GM10248 (cell line): ENCODE results near the gene HMGCS1.
"Not testable (repeated sequence)": the region's sequence is repeated elsewhere in the genome, so short reads cannot be mapped to it uniquely, and the experiment has no call there.

Source experiments
- CTCF ChIA-PET: fragments of 300-600 bp; sonication (Branson Sonifier 250); formaldehyde crosslinking; extraction: SDS; loops from one replicate; lab custom pipeline; 2021; ENCODE audit warnings: antibody characterized with exemption; lab: Yijun Ruan, JAX
- POLR2A ChIA-PET: fragments of 350-650 bp; sonication (Branson Sonifier 250); formaldehyde crosslinking; extraction: SDS; loops from one replicate; lab custom pipeline; 2020; ENCODE audit warnings: antibody characterized with exemption; lab: Yijun Ruan, JAX
- DNase-seq: peaks from one replicate; pipeline ENCODE4 v3.0.0; 2012; ENCODE audit errors: extremely low spot score
- TF ChIP-seq, protein P1 (sequence below): IDR thresholded peaks from 2 replicates; pipeline ENCODE4 v1.5.1; 2012; ENCODE audit warnings: mild to moderate bottlenecking, low read depth; ENCODE audit errors: extremely low read depth, missing control alignments, control extremely low read depth

HMGCS1 gene

GRCh38 chr5:43274435-43275114 lies 38.6 kb downstream of the HMGCS1 start:
- ChIA-PET CTCF (no interaction called here), POLR2A (no interaction called here)
- TF ChIP-seq, protein P1, sequence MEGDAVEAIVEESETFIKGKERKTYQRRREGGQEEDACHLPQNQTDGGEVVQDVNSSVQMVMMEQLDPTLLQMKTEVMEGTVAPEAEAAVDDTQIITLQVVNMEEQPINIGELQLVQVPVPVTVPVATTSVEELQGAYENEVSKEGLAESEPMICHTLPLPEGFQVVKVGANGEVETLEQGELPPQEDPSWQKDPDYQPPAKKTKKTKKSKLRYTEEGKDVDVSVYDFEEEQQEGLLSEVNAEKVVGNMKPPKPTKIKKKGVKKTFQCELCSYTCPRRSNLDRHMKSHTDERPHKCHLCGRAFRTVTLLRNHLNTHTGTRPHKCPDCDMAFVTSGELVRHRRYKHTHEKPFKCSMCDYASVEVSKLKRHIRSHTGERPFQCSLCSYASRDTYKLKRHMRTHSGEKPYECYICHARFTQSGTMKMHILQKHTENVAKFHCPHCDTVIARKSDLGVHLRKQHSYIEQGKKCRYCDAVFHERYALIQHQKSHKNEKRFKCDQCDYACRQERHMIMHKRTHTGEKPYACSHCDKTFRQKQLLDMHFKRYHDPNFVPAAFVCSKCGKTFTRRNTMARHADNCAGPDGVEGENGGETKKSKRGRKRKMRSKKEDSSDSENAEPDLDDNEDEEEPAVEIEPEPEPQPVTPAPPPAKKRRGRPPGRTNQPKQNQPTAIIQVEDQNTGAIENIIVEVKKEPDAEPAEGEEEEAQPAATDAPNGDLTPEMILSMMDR: no peak
- DNase-seq: no peak

GRCh38 chr5:43273552-43273951 lies 39.7 kb downstream of the HMGCS1 start:
- CTCF ChIA-PET: no interaction called here
- POLR2A ChIA-PET: no interaction called here
- TF ChIP-seq, protein P1: no peak
- DNase-seq: no peak

DNA sequence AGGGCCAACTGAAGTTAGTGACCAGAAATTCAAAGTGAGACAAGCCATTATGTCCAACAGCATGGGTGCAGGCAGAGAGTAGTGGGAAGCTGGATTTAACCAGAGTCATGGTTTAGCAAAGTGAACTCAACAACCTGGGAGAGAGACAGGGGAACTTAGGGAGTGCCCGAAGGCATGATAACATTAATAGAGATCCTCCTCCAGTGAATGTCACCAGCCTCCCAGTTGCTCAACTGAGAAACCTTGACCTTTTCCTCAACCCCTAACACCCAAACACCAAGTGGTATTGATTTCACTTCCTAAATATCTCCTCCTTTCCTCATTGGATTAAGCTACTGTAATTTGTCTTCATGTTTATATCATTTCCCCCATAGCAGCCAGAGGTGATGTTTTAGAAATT lies 42.6 kb downstream of the HMGCS1 start:
- DNase-seq: no peak
- ChIA-PET POLR2A (no interaction called here), CTCF (no interaction called here)
- TF ChIP-seq, protein P1: no peak

DNA sequence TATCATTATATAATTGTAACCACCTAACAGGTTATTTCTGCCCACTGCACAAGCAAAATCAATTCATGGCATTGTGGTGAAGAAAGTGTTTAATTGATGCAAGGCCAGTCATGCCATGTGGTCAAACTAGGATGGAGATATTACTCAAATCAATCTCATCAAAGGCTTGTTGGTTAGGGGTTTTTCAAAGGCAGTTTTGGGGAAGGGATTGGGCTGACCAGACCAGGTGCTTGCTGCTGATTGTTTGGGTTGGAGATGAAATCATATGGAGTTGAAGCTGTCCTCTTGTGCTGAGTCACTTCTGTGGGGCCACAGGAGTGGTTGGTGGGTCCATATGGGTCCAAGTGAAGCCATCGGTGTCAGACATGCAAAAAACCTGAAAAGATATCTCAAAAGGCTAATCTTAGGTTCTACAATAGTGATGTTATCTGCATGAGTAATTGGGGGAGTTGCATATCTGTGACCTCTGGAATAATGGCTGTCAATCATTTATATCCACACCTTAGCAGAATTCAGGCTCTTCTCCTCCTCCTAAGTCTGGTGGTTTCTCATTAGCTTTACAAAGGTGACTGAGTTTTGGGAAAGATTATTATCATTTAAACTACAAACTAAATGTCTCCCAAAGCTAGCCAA lies 44.9 kb downstream of the HMGCS1 start:
- ChIA-PET CTCF (no interaction called here), POLR2A (interaction anchor here (0.6 kb wide), 1 partner anchor 32 kb away, joined by 7 read pairs; no protein-coding TSS in a partner anchor)
- TF ChIP-seq, protein P1: no peak
- DNase-seq: no peak

- CTCF ChIA-PET: interaction anchor here (1.0 to 1.5 kb wide), 2 partner anchors 9 to 17 kb away, joined by 3 read pairs; no protein-coding TSS in a partner anchor
- POLR2A ChIA-PET, DNase-seq: not testable (repeated sequence)
These were observed 50.9 kb downstream of the HMGCS1 start for GRCh38 chr5:43262269-43262668.

DNA sequence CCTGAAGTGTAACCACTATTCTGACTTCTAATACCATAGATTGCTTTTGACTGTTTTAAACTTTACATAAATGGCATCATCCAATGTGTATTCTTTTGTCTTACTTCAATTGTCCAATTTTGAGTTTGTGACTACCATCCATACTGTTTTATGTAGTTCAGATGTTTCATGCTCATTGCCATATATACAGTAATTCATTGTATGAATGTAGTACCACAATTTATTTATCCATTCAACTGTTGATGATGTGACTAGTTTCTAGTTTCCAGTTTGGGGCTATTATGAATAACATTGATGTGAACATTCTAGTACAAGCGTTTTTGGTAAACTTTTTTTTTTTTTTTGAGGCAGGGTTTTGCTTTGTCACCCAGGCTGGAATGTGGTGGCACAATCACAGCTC lies 55.1 kb downstream of the HMGCS1 start:
- ChIA-PET CTCF (no interaction called here), POLR2A (no interaction called here)
- no peak for DNase-seq
- TF ChIP-seq, protein P1: no peak
